Measurements from ENCODE around the gene GLIPR1L1. TPM values are rescaled to one million over a fixed set of nuclear protein-coding genes. Genes with fewer than 3 reads are reported as not detected.

GLIPR1L1 gene
- total and polyA plus RNA-seq, 2 of the 8 experiments (the other 6 are each of a cell fraction or from before 2014, with no cell fraction given) = 1.2 to 1.7 TPM

- FAIRE-seq = no peak
- WGBS, 2 experiments (ENCODE audit: extremely low coverage in 1 of 2, insufficient coverage in 1 of 2, insufficient read length in 1 of 2, insufficient replicate concordance in 2 of 2, low coverage in 1 of 2, low lambda C conversion rate in 2 of 2, missing lambda C conversion rate in 1 of 2) = 74% methylated on average over 1 of the region's 1 CpG; no CpG with 5 or more reads in 1 of the 2 experiments
Observed at GRCh38 chr12:75389706-75390105, 55.2 kb downstream of the GLIPR1L1 start.

More at GRCh38 chr12:75389706-75390105, 55.2 kb downstream of the GLIPR1L1 start:
- Histone ChIP-seq H2AK5ac (ENCODE audit: low read depth, low read length) (no peak overlapping the region), H3K79me2 (ENCODE audit: control insufficient read depth in 1 of 2, insufficient read depth in 2 of 2, low read length in 2 of 2) (no peaks in the 10 kb centered on the region), H3K27me3 (replicated peaks in 1 of 4; ENCODE audit: control insufficient read depth in 3 of 4, extremely low read depth in 1 of 4, insufficient read depth in 3 of 4, low read length in 3 of 4) (no peaks in the 10 kb centered on the region), H3K9me3 (ENCODE audit: insufficient read depth in 2 of 2, low read depth in 1 of 2, low read length in 1 of 2) (no peaks in the 10 kb centered on the region), H2BK12ac (ENCODE audit: low read depth, low read length) (no peak overlapping the region), H2BK5ac (ENCODE audit: low read depth, low read length) (no peak overlapping the region), H3K23ac (ENCODE audit: insufficient read length) (no peak overlapping the region), H2AFZ (ENCODE audit: low read length) (no peak overlapping the region), H3K56ac (replicated peaks; ENCODE audit: insufficient read length, low read depth, low read length) (no peak overlapping the region), H2BK120ac (replicated peaks; ENCODE audit: low read depth, low read length) (no peak overlapping the region), H3K4me2 (ENCODE audit: insufficient read depth in 1 of 2, low read depth in 2 of 2, low read length in 2 of 2) (peak overlapping the region in 1 of 2 experiments; percentile 52; a peak in 2 of 4 replicates), H3K14ac (ENCODE audit: insufficient read length) (no peak overlapping the region), H4K91ac (replicated peaks; ENCODE audit: insufficient read length, low read length) (no peak overlapping the region), H3K36me3 (ENCODE audit: control insufficient read depth in 2 of 4, insufficient read depth in 4 of 4, low read length in 3 of 4) (no peaks in the 10 kb centered on the region), H3K79me1 (ENCODE audit: low read depth, low read length) (no peaks in the 10 kb centered on the region), H2BK15ac (ENCODE audit: low read length) (no peak overlapping the region), H2BK20ac (ENCODE audit: low read length) (no peak overlapping the region), H4K20me1 (replicated peaks in 1 of 2; ENCODE audit: control insufficient read depth in 1 of 2, insufficient read depth in 2 of 2, low read length in 2 of 2) (no peaks in the 10 kb centered on the region), H3K4me1 (replicated peaks in 1 of 4; ENCODE audit: control insufficient read depth in 3 of 4, insufficient read depth in 4 of 4, low read length in 3 of 4) (peaks cover 0 to 3% (median 0%) of the 10 kb centered on the region in 4 experiments; a peak in 1 of 7 replicates), H3K27ac (ENCODE audit: low read depth, low read length) (no peak overlapping the region), H3K4me3 (ENCODE audit: extremely low read depth in 1 of 4, insufficient read depth in 2 of 4, low read depth in 3 of 4, low read length in 4 of 4) (no peak overlapping the region), H3K9ac (replicated peaks in 1 of 4; ENCODE audit: extremely low read depth in 1 of 4, low read depth in 3 of 4, low read length in 3 of 4) (no peak overlapping the region), H3K4ac (replicated peaks; ENCODE audit: insufficient read length, low read depth, low read length) (no peak overlapping the region), H4K5ac (ENCODE audit: insufficient read length, low read depth, low read length) (no peak overlapping the region), H3K18ac (ENCODE audit: extremely low read depth, low read length) (no peak overlapping the region), H3K23me2 (ENCODE audit: low read depth, low read length) (peaks cover 3% of the 10 kb centered on the region; the same call in 1 of the 2 replicates), H4K8ac (ENCODE audit: extremely low read depth, insufficient read depth, low read length) (no peak overlapping the region)
- TF ChIP-seq SIX5 (IDR thresholded peaks at IDR 0.05; ENCODE audit: low read depth, low read length) (no peak), TBP (IDR thresholded peaks at IDR 0.05; ENCODE audit: low read depth, low read length) (no peak), POLR2A (IDR thresholded peaks at IDR 0.05; ENCODE audit: control extremely low read depth in 1 of 2, low read depth in 2 of 2, low read length in 2 of 2) (no peak), GTF2F1 (IDR thresholded peaks at IDR 0.05; ENCODE audit: borderline replicate concordance, low read depth, low read length) (no peak), NANOG (IDR thresholded peaks at IDR 0.05; ENCODE audit: insufficient read depth, low read depth, low read length, poor library complexity, severe bottlenecking) (no peak), FOSL1 (IDR thresholded peaks at IDR 0.05; ENCODE audit: insufficient read depth, low read depth, low read length) (no peak), RNF2 (IDR thresholded peaks at IDR 0.05; ENCODE audit: borderline replicate concordance, low read depth, low read length, missing control alignments, poor library complexity, severe bottlenecking) (no peak), SP4 (IDR thresholded peaks at IDR 0.05; ENCODE audit: low read length) (no peak), KDM5A (IDR thresholded peaks at IDR 0.05; ENCODE audit: low read length) (no peak), YY1 (IDR thresholded peaks at IDR 0.05; ENCODE audit: low read depth, low read length) (no peak), CBX5 (IDR thresholded peaks at IDR 0.05; ENCODE audit: low read depth, low read length) (no peak), CTBP2 (IDR thresholded peaks at IDR 0.05; ENCODE audit: borderline replicate concordance, insufficient read depth, insufficient read length, low read length) (no peak), POLR2AphosphoS5 (IDR thresholded peaks at IDR 0.05; ENCODE audit: low read depth, low read length) (no peak), ZNF274 (IDR thresholded peaks at IDR 0.05; ENCODE audit: borderline replicate concordance, extremely low read depth, low read length) (no peak), ASH2L (IDR thresholded peaks at IDR 0.05; ENCODE audit: low read length) (no peak), SP1 (IDR thresholded peaks at IDR 0.05; ENCODE audit: low read depth, low read length) (no peak)
- POLR2A ChIA-PET (ENCODE audit: partially characterized antibody) = no interaction called here
- CTCF ChIA-PET (ENCODE audit: partially characterized antibody) = no interaction called here
- no peak for DNase-seq (ENCODE audit: low read depth in 1 of 2, low spot score in 2 of 2)
